GM13977 (cell line): ENCODE results near the gene VPS26C.

Experiments
- DNase-seq: peaks from one replicate; pipeline ENCODE4 v3.0.0; 2012; ENCODE audit warnings: low spot score
- in situ Hi-C: fragments of 300-500 bp; cut with MboI; formaldehyde crosslinking; loops from one replicate; pipeline ENCODE4 v1.12.0; 2022; ENCODE audit warnings: low sequenced_read_pairs, low pct_unique_long_range_greater_than_20kb, mixed read lengths, inconsistent platforms; ENCODE audit not compliant: unreplicated experiment
- TF ChIP-seq, protein P1 (sequence below): IDR thresholded peaks from 2 replicates; pipeline ENCODE4 v1.5.1; 2012; ENCODE audit warnings: mild to moderate bottlenecking, control low read depth; ENCODE audit not compliant: insufficient read depth; ENCODE audit errors: extremely low read depth, missing control alignments

The VPS26C gene

DNA sequence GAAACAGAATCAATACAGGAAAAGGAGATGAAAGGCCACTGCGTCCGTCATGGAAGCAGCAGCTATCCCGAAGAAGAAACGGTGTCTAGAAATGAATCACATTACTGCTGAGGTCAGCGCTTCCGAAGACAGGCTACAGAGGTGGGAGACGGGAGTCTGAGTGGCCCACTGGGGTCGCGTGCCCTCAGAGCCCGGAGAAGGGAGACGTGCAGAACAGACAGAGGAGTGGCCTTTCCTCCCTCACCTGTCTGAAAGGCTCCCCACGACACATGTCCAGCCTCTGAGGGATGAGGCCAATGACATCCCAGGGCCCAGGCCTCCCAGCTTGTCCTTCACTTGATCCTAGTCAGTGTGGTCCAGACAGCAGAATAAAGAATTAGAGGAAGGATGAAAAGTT is 35.9 kb downstream of the VPS26C start:
- in situ Hi-C loops = no loop called here
- DNase-seq = no peak
- TF ChIP-seq, protein P1, sequence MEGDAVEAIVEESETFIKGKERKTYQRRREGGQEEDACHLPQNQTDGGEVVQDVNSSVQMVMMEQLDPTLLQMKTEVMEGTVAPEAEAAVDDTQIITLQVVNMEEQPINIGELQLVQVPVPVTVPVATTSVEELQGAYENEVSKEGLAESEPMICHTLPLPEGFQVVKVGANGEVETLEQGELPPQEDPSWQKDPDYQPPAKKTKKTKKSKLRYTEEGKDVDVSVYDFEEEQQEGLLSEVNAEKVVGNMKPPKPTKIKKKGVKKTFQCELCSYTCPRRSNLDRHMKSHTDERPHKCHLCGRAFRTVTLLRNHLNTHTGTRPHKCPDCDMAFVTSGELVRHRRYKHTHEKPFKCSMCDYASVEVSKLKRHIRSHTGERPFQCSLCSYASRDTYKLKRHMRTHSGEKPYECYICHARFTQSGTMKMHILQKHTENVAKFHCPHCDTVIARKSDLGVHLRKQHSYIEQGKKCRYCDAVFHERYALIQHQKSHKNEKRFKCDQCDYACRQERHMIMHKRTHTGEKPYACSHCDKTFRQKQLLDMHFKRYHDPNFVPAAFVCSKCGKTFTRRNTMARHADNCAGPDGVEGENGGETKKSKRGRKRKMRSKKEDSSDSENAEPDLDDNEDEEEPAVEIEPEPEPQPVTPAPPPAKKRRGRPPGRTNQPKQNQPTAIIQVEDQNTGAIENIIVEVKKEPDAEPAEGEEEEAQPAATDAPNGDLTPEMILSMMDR = no peak

DNA sequence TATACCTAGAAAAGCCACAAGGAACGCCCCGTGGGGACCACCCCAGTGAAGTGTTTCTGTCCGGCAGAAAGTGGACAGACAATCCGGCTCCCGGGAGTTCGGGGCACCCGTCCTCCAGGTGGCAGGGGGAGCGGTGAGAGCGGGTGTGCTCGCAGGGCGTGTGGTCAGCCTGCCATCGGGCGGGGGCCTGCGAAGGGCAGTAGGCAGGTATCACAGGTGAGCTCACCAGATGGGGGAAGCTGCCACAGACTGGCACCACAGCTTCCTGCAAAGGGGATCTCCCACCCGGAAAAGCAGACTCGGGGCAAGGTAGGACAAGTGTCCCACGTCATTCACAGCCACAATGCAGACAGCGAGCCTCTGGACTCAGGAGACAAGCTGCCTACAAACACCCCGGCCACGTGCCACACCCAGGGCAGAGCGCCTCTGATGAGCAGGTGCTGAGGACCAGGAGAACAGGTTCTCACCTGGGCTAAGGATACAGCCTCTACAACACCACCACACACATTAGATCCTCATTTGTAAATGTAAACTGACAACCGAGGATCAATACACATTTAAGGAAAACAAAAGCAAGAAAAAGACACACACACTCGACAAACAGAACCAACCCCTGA is 36.4 kb downstream of the VPS26C start:
- TF ChIP-seq, protein P1 = no peak
- in situ Hi-C loops = no loop called here
- no peak for DNase-seq

DNA sequence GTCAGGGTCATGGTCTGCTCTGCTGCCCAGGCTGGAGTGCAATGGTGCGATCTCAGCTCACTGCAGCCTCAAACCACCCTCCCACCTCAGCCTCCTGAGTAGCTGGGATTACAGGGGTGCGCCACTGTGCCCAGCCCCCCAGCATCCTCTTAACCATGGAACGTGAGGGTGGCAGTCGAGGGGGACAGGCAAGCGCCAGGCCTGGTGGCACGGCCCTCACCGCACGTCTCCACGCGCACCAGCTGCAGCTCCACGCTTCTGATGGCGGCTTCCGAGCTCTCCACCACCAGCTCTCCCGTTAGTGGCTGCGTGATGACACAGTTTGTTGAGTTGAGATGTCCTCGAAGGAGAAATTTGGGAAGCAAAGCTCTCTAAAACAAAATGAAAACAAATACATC is 39.1 kb downstream of the VPS26C start:
- in situ Hi-C loops = no loop called here
- no peak for DNase-seq
- TF ChIP-seq, protein P1 = no peak

DNA sequence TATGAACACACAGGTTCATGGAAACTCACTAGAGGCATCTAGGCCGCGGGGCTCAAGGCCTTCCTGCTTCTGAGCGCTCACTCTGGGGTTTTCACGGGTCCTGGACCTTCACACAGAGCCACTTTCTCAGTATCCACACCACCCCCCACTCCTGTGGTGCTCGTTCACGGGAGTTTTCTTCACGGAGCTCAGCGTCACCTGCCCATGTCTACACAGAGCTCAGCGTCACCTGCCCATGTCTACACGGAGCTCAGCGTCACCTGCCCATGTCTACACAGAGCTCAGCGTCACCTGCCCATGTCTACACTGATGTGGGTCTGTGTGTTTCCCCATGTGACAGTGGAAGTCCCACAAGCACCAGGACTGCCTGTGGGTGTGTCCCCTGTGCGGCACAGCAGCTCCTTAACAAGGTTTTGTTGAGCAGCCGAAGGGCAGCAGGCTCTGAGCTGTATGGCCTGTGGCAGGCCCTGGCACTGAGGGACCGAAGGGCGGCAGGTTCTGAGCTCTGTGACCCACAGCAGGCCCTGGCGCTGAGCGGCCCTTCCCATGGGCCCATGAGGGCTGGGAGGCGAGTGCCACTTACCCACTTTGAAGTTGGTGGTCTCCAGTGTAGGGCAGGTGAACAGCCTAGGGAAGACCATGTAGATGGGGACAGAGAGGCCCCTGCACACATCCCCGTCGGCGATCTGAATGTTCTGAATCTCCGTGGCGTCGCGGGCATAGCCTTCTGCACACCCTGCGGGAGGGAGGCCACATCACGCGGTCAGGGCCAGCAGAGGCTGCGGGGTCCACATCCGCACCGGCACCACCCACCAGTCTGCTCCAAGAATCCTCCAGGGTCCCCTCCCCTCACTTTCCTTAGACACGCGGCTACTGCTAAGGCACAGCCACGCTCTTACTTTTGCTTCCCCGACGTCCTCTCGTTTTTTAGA is 39.8 kb downstream of the VPS26C start:
- TF ChIP-seq, protein P1 = no peak
- no peak for DNase-seq
- in situ Hi-C loops = no loop called here

DNA sequence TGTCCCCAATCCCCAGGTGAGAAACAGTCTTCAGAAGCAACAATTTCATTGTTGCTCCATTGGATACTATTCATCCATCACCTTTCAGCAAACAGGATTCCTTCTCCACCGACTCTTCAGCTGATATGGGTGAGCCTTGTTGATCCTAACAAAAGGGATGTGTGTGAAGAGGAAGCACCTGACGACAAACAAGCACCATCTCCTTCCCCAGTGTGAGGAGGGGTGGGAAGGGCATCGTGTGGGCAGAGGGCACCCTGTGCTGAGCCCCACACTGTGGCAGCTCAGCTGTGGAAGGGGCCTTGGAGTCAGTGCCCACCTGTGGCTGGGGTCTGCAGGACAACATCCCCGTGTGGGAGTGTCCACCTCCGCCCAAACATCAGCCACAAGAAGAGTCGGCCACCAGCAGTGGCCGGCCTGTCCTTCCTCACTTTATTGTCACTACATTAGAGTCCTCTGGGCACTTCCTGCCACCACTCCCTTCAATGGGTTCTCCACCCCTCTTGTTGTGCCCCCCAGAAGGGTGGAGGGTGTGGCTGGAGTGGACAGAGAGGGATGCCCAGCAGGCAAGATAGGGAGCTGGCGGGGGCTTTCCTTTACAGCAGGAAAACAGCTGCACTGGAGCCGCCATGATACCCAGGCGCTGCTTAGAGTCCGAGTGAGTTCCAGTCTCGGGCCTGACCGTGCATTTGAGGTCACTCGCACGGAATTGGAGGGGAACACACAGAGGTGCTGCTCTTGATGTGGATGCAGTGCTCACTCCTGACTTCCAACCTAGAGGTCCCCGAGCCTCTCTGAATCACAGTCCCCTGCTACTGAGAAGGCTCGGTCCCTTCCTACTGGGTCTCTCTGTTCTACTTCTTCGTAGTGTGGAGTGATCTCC is 40.9 kb downstream of the VPS26C start:
- in situ Hi-C loops = no loop called here
- no peak for DNase-seq
- TF ChIP-seq, protein P1 = no peak
